HCT116 (cell line): ENCODE results near the gene CNR2. TPM values are rescaled to one million over a fixed set of nuclear protein-coding genes. Genes with fewer than 3 reads are reported as not detected.
A peak's percentile ranks its signal among the peaks of the same experiment; 100 is the strongest.

Experiments
- ATAC-seq: fragments of 200-7000 bp; cut with Tn5 transposase; 2 replicates; pipeline ENCODE4 v1.9.1; 2020; ENCODE audit warnings: mild to moderate bottlenecking, moderate library complexity
- BruUV-seq: library from RNA; stranded (reverse); fragments of 400-500 nt; replicated peaks from 2 replicates; lab custom pipeline; 2021; lab: Mats Ljungman, UMichigan
- CTCF ChIA-PET: fragments of 300-600 bp; sonication (Branson Sonifier 250); formaldehyde crosslinking; loops from one replicate; lab custom pipeline; 2021; ENCODE audit warnings: antibody characterized with exemption; lab: Charles Lee
- POLR2A ChIA-PET: fragments of 300-600, 350-600 bp; sonication (Branson Sonifier 250); formaldehyde crosslinking; loops from one replicate; lab custom pipeline; 2021; ENCODE audit warnings: antibody characterized with exemption; lab: Charles Lee
- RAD21 ChIA-PET, 2 experiments: fragments of 300-600 bp; sonication (Branson Sonifier 250); formaldehyde crosslinking; loops; one replicate each; lab custom pipeline; 2023; ENCODE audit warnings: low total read pairs in 2 of 2; ENCODE audit not compliant: uncharacterized antibody in 2 of 2, unreplicated experiment in 2 of 2, low non-redundant PET in 1 of 2; lab: Charles Lee
- DNase-seq: peaks from one replicate; pipeline ENCODE4 v3.0.0-alpha.2; 2010; ENCODE audit warnings: low read depth, low spot score
- H2AFZ ChIP-seq: fragments of 200-600 bp; shearing (Covaris generic), sonication (generic); 2 replicates; pipeline ENCODE4 v1.6.1; 2017; ENCODE audit warnings: low read depth, mixed run types, mixed read lengths, antibody characterized with exemption, low read length; ENCODE audit not compliant: poor library complexity, severe bottlenecking
- H3K27ac ChIP-seq: 2 replicates; pipeline ENCODE4 v1.5.1; 2012; ENCODE audit warnings: low read depth, low read length
- H3K27me3 ChIP-seq: fragments of 200-600 bp; sonication (generic); 2 replicates; pipeline ENCODE4 v1.6.1; 2016; ENCODE audit warnings: mixed run types, low read length, mixed read lengths; ENCODE audit not compliant: insufficient read depth
- H3K36me3 ChIP-seq, 2 experiments: fragments of 200-500 bp in 1 of 2; fragments of 200-600 bp in 1 of 2; sonication (Bioruptor generic) in 1 of 2; sonication (generic) in 1 of 2; 2 replicates each; pipeline versions ENCODE4 v1.5.1 to v1.6.1; 2014 to 2016; ENCODE audit warnings: low read length in 2 of 2, inconsistent platforms in 1 of 2, mixed read lengths in 1 of 2, mixed run types in 1 of 2; ENCODE audit not compliant: insufficient read depth in 2 of 2, control insufficient read depth in 1 of 2
- H3K4me1 ChIP-seq, 2 experiments: fragments of 200-600 bp in 1 of 2; sonication (generic) in 1 of 2; 2 replicates each; pipeline versions ENCODE4 v1.5.1 to v1.6.1; 2012 to 2017; ENCODE audit warnings: low read length in 2 of 2, inconsistent platforms in 1 of 2, mild to moderate bottlenecking in 1 of 2, mixed read lengths in 1 of 2, mixed run types in 1 of 2, moderate library complexity in 1 of 2; ENCODE audit not compliant: insufficient read depth in 2 of 2, control insufficient read depth in 1 of 2
- H3K4me2 ChIP-seq: fragments of 200-600 bp; sonication (generic); 2 replicates; pipeline ENCODE4 v1.6.1; 2017; ENCODE audit warnings: mixed run types, low read length, mixed read lengths
- H3K4me3 ChIP-seq, 2 experiments: fragments of 200-600 bp in 1 of 2; sonication (generic) in 1 of 2; replicated peaks in 1 of 2; 2 replicates each; pipeline ENCODE4 v1.5.1; 2011 to 2016; ENCODE audit warnings: low read length in 2 of 2, control low read depth in 1 of 2, low read depth in 1 of 2, mild to moderate bottlenecking in 1 of 2, mixed read lengths in 1 of 2, mixed run types in 1 of 2
- H3K79me2 ChIP-seq: fragments of 200-600 bp; sonication (generic); 2 replicates; pipeline ENCODE4 v1.6.1; 2017; ENCODE audit warnings: mild to moderate bottlenecking, mixed run types, low read length, moderate library complexity, mixed read lengths; ENCODE audit not compliant: insufficient read depth
- H3K9ac ChIP-seq: fragments of 200-600 bp; sonication (generic); 2 replicates; pipeline ENCODE4 v1.6.1; 2016; ENCODE audit warnings: low read length, mixed read lengths
- H3K9me2 ChIP-seq: fragments of 200-600 bp; sonication (generic), shearing (Covaris generic); 2 replicates; pipeline ENCODE4 v1.6.1; 2017; ENCODE audit warnings: mixed run types, mild to moderate bottlenecking, moderate library complexity; ENCODE audit not compliant: insufficient read depth
- H3K9me3 ChIP-seq, 2 experiments: fragments of 200-500 bp in 1 of 2; fragments of 200-600 bp in 1 of 2; sonication (Bioruptor generic) in 1 of 2; sonication (generic) in 1 of 2; 2 replicates each; pipeline ENCODE4 v1.6.1; 2014 to 2017; ENCODE audit warnings: low read length in 2 of 2, mixed read lengths in 2 of 2, inconsistent platforms in 1 of 2, low read depth in 1 of 2, mild to moderate bottlenecking in 1 of 2, mixed run types in 1 of 2, moderate library complexity in 1 of 2; ENCODE audit not compliant: control insufficient read depth in 1 of 2, insufficient read depth in 1 of 2
- H4K20me1 ChIP-seq: fragments of 200-600 bp; sonication (generic), shearing (Covaris generic); 2 replicates; pipeline ENCODE4 v1.6.1; 2017; ENCODE audit warnings: mixed run types, mild to moderate bottlenecking, moderate library complexity; ENCODE audit not compliant: insufficient read depth
- ELF1 ChIP-seq: IDR thresholded peaks from 2 replicates; pipeline ENCODE4 v1.6.1; 2012; ENCODE audit warnings: low read depth, borderline replicate concordance
- EZH2phosphoT487 ChIP-seq: fragments of 200-600 bp; IDR thresholded peaks from 2 replicates; pipeline ENCODE4 v1.6.1; 2018; ENCODE audit warnings: antibody characterized with exemption, borderline replicate concordance
- POLR2AphosphoS5 ChIP-seq: IDR thresholded peaks from 2 replicates; pipeline ENCODE4 v1.6.1; 2011; ENCODE audit warnings: mild to moderate bottlenecking, low read depth, low read length, moderate library complexity
- RAD21 ChIP-seq: IDR thresholded peaks from 2 replicates; pipeline ENCODE4 v1.6.1; 2012; ENCODE audit warnings: low read depth, mild to moderate bottlenecking
- SIN3A ChIP-seq: IDR thresholded peaks from 2 replicates; pipeline ENCODE4 v1.6.1; 2012; ENCODE audit warnings: low read depth
- SRF ChIP-seq: IDR thresholded peaks from 2 replicates; pipeline ENCODE4 v1.6.1; 2012; ENCODE audit warnings: low read depth
- YY1 ChIP-seq: IDR thresholded peaks from 2 replicates; pipeline ENCODE4 v1.6.1; 2011; ENCODE audit warnings: low read length, low read depth, moderate library complexity, mild to moderate bottlenecking; ENCODE audit not compliant: insufficient replicate concordance; ENCODE audit errors: extremely low read depth
- intact Hi-C: fragments of 100-400 bp; cut with micrococcal nuclease; formaldehyde crosslinking; loops from 2 replicates; pipeline ENCODE4 v1.10.0; 2022
- total RNA-seq: library from RNA; stranded (reverse); gene quantifications from one replicate; pipeline ENCODE4 v1.2.1, GENCODE V29; 2021; ENCODE audit not compliant: unreplicated experiment
- TF ChIP-seq, protein P1 (sequence below): IDR thresholded peaks from 2 replicates; pipeline ENCODE4 v1.6.1; 2012; ENCODE audit warnings: low read depth
- TF ChIP-seq, protein P2 (sequence below): IDR thresholded peaks from 2 replicates; pipeline ENCODE4 v1.6.1; 2011; ENCODE audit warnings: mild to moderate bottlenecking, low read length, moderate library complexity; ENCODE audit not compliant: insufficient replicate concordance; ENCODE audit errors: extremely low read depth

CNR2 gene
- total RNA-seq, 1 experiment from 2014 or later = 0.05 TPM

DNA sequence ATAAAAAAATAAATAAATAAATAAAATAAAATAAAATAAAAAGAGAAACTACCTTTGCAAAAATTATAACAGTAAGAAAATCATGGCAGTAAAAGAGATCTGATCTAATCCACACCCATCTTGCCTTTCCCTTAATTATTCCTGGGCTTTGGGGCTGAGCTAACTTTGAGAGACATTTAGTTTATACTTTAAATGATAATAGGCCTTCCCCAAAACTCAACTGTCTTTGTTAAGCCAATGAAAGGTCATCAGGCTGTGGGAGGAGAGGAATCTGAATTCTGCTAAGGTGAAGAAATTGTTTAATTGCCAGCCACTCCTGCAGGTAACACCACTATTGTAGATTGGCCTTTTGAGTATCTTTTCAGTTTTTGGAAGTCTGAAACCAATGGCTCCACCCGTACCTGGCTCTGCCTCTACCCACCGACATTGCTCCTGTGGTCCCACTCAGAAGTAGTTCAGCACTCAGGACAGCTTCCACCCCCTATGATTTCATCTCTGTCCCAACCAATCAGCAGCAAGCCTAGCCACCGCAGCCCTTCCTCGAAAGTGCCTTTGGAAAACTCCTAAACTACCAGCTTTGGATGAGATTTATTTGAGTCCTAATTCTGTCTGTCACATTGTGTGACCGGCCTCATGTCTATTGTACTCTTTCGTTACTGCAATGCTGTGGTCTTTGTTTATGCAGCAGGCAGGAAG lies 23.5 kb upstream of the CNR2 start:
- ChIA-PET CTCF (no interaction called here), POLR2A (interaction anchor here (1.0 kb wide), 1 partner anchor 16 kb away, joined by 3 read pairs; no protein-coding TSS in a partner anchor), RAD21 (no interaction called here)
- Histone ChIP-seq H3K27ac (no peak overlapping the region), H3K9ac (no peak overlapping the region), H3K36me3 (no peaks in the 10 kb centered on the region), H3K9me2 (no peaks in the 10 kb centered on the region), H3K9me3 (no peaks in the 10 kb centered on the region), H2AFZ (no peak overlapping the region), H3K4me3 (no peak overlapping the region), H3K4me2 (no peak overlapping the region), H3K27me3 (no peaks in the 10 kb centered on the region), H4K20me1 (no peaks in the 10 kb centered on the region), H3K4me1 (no peaks in the 10 kb centered on the region), H3K79me2 (no peaks in the 10 kb centered on the region)
- intact Hi-C loops = no loop called here
- ATAC-seq (no peak), DNase-seq (no peak)
- BruUV-seq = no TSS peak
- no peak for TF ChIP-seq POLR2AphosphoS5
- no peak for TF ChIP-seq YY1
- TF ChIP-seq, protein P1, sequence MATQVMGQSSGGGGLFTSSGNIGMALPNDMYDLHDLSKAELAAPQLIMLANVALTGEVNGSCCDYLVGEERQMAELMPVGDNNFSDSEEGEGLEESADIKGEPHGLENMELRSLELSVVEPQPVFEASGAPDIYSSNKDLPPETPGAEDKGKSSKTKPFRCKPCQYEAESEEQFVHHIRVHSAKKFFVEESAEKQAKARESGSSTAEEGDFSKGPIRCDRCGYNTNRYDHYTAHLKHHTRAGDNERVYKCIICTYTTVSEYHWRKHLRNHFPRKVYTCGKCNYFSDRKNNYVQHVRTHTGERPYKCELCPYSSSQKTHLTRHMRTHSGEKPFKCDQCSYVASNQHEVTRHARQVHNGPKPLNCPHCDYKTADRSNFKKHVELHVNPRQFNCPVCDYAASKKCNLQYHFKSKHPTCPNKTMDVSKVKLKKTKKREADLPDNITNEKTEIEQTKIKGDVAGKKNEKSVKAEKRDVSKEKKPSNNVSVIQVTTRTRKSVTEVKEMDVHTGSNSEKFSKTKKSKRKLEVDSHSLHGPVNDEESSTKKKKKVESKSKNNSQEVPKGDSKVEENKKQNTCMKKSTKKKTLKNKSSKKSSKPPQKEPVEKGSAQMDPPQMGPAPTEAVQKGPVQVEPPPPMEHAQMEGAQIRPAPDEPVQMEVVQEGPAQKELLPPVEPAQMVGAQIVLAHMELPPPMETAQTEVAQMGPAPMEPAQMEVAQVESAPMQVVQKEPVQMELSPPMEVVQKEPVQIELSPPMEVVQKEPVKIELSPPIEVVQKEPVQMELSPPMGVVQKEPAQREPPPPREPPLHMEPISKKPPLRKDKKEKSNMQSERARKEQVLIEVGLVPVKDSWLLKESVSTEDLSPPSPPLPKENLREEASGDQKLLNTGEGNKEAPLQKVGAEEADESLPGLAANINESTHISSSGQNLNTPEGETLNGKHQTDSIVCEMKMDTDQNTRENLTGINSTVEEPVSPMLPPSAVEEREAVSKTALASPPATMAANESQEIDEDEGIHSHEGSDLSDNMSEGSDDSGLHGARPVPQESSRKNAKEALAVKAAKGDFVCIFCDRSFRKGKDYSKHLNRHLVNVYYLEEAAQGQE = peak; percentile 24

DNA sequence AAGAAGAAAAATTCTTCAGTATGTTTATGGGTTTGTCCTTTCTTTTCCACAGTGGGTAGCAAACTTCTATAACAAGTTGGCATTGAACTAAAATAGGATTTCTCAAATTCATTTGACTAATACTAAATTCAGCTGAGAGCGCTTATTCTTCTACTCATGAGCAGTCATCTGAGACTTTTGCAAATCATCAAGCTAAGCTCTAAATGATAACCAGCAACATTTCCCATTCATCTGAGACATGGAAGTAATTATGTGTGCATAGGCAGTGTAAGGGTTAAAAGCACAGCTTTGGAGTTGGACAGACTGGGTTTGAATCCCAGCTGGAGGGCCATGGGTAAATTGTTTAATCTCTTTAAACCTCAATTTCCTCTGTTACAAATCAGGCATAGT lies 18.3 kb upstream of the CNR2 start:
- DNase-seq = no peak
- CTCF ChIA-PET = no interaction called here
- Histone ChIP-seq H3K9me3 (no peaks in the 10 kb centered on the region), H3K4me2 (no peak overlapping the region), H3K9ac (no peak overlapping the region), H2AFZ (no peak overlapping the region), H3K27ac (no peak overlapping the region), H3K9me2 (no peaks in the 10 kb centered on the region), H3K4me3 (no peak overlapping the region), H4K20me1 (no peaks in the 10 kb centered on the region), H3K36me3 (no peaks in the 10 kb centered on the region), H3K79me2 (no peaks in the 10 kb centered on the region), H3K27me3 (no peaks in the 10 kb centered on the region), H3K4me1 (no peaks in the 10 kb centered on the region)
- ATAC-seq = no peak
- RAD21 ChIA-PET = interaction anchor here in 1 of 2 experiments (0.6 kb wide), 1 partner anchor 159 kb away, joined by 3 read pairs; no protein-coding TSS in a partner anchor
- BruUV-seq = no TSS peak
- intact Hi-C loops = no loop called here
- TF ChIP-seq, protein P2, sequence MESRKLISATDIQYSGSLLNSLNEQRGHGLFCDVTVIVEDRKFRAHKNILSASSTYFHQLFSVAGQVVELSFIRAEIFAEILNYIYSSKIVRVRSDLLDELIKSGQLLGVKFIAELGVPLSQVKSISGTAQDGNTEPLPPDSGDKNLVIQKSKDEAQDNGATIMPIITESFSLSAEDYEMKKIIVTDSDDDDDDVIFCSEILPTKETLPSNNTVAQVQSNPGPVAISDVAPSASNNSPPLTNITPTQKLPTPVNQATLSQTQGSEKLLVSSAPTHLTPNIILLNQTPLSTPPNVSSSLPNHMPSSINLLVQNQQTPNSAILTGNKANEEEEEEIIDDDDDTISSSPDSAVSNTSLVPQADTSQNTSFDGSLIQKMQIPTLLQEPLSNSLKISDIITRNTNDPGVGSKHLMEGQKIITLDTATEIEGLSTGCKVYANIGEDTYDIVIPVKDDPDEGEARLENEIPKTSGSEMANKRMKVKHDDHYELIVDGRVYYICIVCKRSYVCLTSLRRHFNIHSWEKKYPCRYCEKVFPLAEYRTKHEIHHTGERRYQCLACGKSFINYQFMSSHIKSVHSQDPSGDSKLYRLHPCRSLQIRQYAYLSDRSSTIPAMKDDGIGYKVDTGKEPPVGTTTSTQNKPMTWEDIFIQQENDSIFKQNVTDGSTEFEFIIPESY = no peak
- TF ChIP-seq ELF1 = no peak
- no peak for TF ChIP-seq RAD21
- TF ChIP-seq EZH2phosphoT487 = no peak
- TF ChIP-seq SIN3A = no peak
- TF ChIP-seq SRF = no peak
- POLR2A ChIA-PET = no interaction called here
